Loucy (cell line): ENCODE data around the gene TPGS1.

Experiments
- H2AFZ ChIP-seq: fragments of 200-600 bp; sonication (generic); 2 replicates; pipeline ENCODE4 v1.6.0; 2016; ENCODE audit warnings: antibody characterized with exemption, mild to moderate bottlenecking, low read length, moderate library complexity
- H3F3A ChIP-seq: fragments of 200-600 bp; 2 replicates; pipeline ENCODE4 v1.6.0; 2016; ENCODE audit warnings: antibody characterized with exemption, low read depth, mild to moderate bottlenecking
- H3K27me3 ChIP-seq: fragments of 200-600 bp; sonication (generic); 2 replicates; pipeline ENCODE4 v1.6.1; 2014; ENCODE audit warnings: low read length, mild to moderate bottlenecking; ENCODE audit not compliant: insufficient read depth, poor library complexity, severe bottlenecking
- H3K36me3 ChIP-seq: fragments of 200-600 bp; sonication (generic); 2 replicates; pipeline ENCODE4 v1.6.1; 2016; ENCODE audit warnings: low read length; ENCODE audit not compliant: insufficient read depth
- H3K4me1 ChIP-seq: fragments of 200-600 bp; sonication (generic); 2 replicates; pipeline ENCODE4 v1.5.1; 2014; ENCODE audit warnings: low read length, mild to moderate bottlenecking; ENCODE audit not compliant: insufficient read depth, poor library complexity, severe bottlenecking
- H3K4me2 ChIP-seq: fragments of 200-600 bp; sonication (generic); 2 replicates; pipeline ENCODE4 v1.6.0; 2014; ENCODE audit warnings: antibody characterized with exemption, low read length, low read depth, mild to moderate bottlenecking; ENCODE audit not compliant: poor library complexity, severe bottlenecking
- H3K4me3 ChIP-seq: fragments of 200-600 bp; sonication (generic); 2 replicates; pipeline ENCODE4 v1.5.1; 2014; ENCODE audit warnings: low read length, mild to moderate bottlenecking, mixed read lengths; ENCODE audit not compliant: poor library complexity, severe bottlenecking
- H3K79me2 ChIP-seq: fragments of 200-600 bp; sonication (generic); 2 replicates; pipeline ENCODE4 v1.6.1; 2014; ENCODE audit warnings: low read length; ENCODE audit not compliant: insufficient read depth
- H3K9ac ChIP-seq: fragments of 200-600 bp; sonication (generic); 2 replicates; pipeline ENCODE4 v1.6.0; 2014; ENCODE audit warnings: mild to moderate bottlenecking, low read depth, low read length, moderate library complexity; ENCODE audit not compliant: poor library complexity, severe bottlenecking
- H3K9me2 ChIP-seq: fragments of 200-600 bp; sonication (generic); replicated peaks from 2 replicates; pipeline ENCODE4 v1.6.1; 2016; ENCODE audit warnings: low read depth, low read length, mixed read lengths
- H3K9me3 ChIP-seq: fragments of 200-600 bp; sonication (generic); 2 replicates; pipeline ENCODE4 v1.6.1; 2014; ENCODE audit warnings: mild to moderate bottlenecking, antibody characterized with exemption, low read length, low read depth; ENCODE audit not compliant: insufficient read depth
- H4K20me1 ChIP-seq: fragments of 200-600 bp; sonication (generic); 2 replicates; pipeline ENCODE4 v1.6.0; 2014; ENCODE audit warnings: antibody characterized with exemption, low read length, mild to moderate bottlenecking; ENCODE audit not compliant: insufficient read depth, poor library complexity, severe bottlenecking
- CTCF ChIP-seq: fragments of 200-600 bp; sonication (generic); conservative IDR thresholded peaks from 2 replicates; pipeline ENCODE4 v1.5.1; 2014; ENCODE audit warnings: mild to moderate bottlenecking, antibody characterized with exemption, low read length
- EZH2phosphoT487 ChIP-seq: fragments of 200-600 bp; IDR thresholded peaks from 2 replicates; pipeline ENCODE4 v1.6.1; 2018; ENCODE audit warnings: antibody characterized with exemption, mild to moderate bottlenecking, moderate library complexity, borderline replicate concordance

Gene TPGS1

GRCh38 chr19:508204-509150 lies 1.2 kb downstream of the TPGS1 start:
- Histone ChIP-seq H3F3A (no peaks in the 10 kb centered on the region; the same call in 1 of the 2 replicates), H3K4me2 (peak overlapping the region; percentile 86), H3K4me1 (peaks cover 27% of the 10 kb centered on the region), H3K9me2 (no peaks in the 10 kb centered on the region), H3K79me2 (peaks cover 11% of the 10 kb centered on the region), H3K36me3 (no peaks in the 10 kb centered on the region), H3K9ac (peak overlapping the region; percentile 85), H2AFZ (no peak overlapping the region), H3K27me3 (no peaks in the 10 kb centered on the region), H4K20me1 (no peaks in the 10 kb centered on the region), H3K4me3 (peak overlapping the region; percentile 85), H3K9me3 (no peaks in the 10 kb centered on the region)
- TF ChIP-seq CTCF, result no peak
- TF ChIP-seq EZH2phosphoT487, result no peak

- Histone ChIP-seq H3K36me3 (no peaks in the 10 kb centered on the region), H3K4me1 (peaks cover 27% of the 10 kb centered on the region), H3K4me3 (peak overlapping the region; percentile 74), H3K27me3 (no peaks in the 10 kb centered on the region), H3K9me2 (no peaks in the 10 kb centered on the region), H3K9ac (peak overlapping the region; percentile 69), H3K79me2 (peaks cover 11% of the 10 kb centered on the region), H3F3A (no peaks in the 10 kb centered on the region; the same call in 1 of the 2 replicates), H3K9me3 (no peaks in the 10 kb centered on the region), H3K4me2 (peak overlapping the region; percentile 76), H2AFZ (peak overlapping the region; percentile 34), H4K20me1 (no peaks in the 10 kb centered on the region)
- no peak for TF ChIP-seq EZH2phosphoT487
- peak; percentile 98 for TF ChIP-seq CTCF
Observed at GRCh38 chr19:510606-511100, 3.4 kb downstream of the TPGS1 start.

DNA sequence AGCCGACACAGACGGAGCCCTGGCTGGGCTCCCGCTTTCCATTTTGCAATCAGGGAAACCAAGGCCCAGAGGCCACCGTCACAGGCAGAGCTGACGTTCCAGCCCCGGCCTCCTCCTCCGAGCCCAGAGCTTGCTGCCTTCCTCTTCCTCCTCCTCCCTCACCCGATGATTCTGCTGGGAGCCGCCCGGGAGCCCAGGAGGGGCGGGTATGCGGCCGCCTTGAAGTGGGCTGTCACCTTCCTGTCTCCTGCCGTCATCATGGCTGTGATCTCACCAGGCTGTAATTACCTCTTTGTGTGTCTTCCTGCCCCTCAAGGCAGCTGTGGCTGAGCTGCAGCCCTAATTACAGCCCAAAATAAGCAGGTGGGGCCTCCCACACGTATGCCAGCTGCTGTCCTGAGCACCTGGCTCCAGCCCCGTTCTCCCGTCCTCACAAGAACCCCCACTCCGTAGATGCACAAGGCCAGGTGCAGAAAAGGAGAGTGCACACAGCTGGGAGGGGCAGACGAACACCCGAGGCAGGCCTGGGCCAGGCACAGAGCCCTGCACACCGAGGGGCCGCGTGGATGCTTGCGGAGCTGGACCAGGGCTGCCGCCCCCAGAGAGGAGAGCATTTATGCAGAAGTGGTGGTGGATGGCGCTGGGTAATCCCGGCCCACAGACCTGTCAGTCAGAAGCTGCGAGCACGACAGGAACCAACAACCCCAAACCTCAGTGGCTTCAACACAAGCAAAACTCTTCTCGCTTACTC lies 4.0 kb downstream of the TPGS1 start:
- Histone ChIP-seq H3K9me3 (no peaks in the 10 kb centered on the region), H3K9me2 (no peaks in the 10 kb centered on the region), H3K4me2 (peak overlapping the region; percentile 76), H4K20me1 (no peaks in the 10 kb centered on the region), H3K4me1 (peaks cover 25% of the 10 kb centered on the region), H3F3A (no peaks in the 10 kb centered on the region; the same call in 1 of the 2 replicates), H3K4me3 (peak overlapping the region; percentile 74), H3K36me3 (no peaks in the 10 kb centered on the region), H3K27me3 (no peaks in the 10 kb centered on the region), H2AFZ (peak overlapping the region; percentile 34), H3K9ac (peak overlapping the region; percentile 69), H3K79me2 (peaks cover 11% of the 10 kb centered on the region)
- TF ChIP-seq EZH2phosphoT487 (no peak), CTCF (no peak)
